ENCODE data around the gene UNKL. TPM values are rescaled to one million over a fixed set of nuclear protein-coding genes. Genes with fewer than 3 reads are reported as not detected.

Gene UNKL
- total RNA-seq, 1 experiment from 2014 or later = 32.0 TPM

- no peak overlapping the region for H3K23ac ChIP-seq (ENCODE audit: insufficient read length, low read depth, low read length)
- H3K18ac ChIP-seq (ENCODE audit: insufficient read length, low read depth, low read length) = no peak overlapping the region
- no peak overlapping the region for H2BK20ac ChIP-seq (ENCODE audit: low read depth, low read length, poor library complexity, severe bottlenecking)
- H3K4me3 Mint-ChIP-seq = no peak overlapping the region
- H2BK120ac ChIP-seq (ENCODE audit: low read depth, low read length, poor library complexity, severe bottlenecking) = no peak overlapping the region
- H3K9ac ChIP-seq (ENCODE audit: extremely low read depth, insufficient read length, low read length) = no peak overlapping the region
- no CpG with 5 or more reads among the region's 9 CpGs for WGBS (ENCODE audit: extremely low coverage, insufficient read length, low lambda C conversion rate)
- H3K79me1 ChIP-seq (ENCODE audit: insufficient read depth, low read depth, low read length, poor library complexity, severe bottlenecking) = no peaks in the 10 kb centered on the region
- no peaks in the 10 kb centered on the region for H3K27me3 Mint-ChIP-seq (ENCODE audit: low read depth)
- no peaks in the 10 kb centered on the region for H3K4me1 Mint-ChIP-seq
- no peaks in the 10 kb centered on the region for H3K27me3 ChIP-seq (ENCODE audit: insufficient read depth, low read length)
- H3K56ac ChIP-seq (ENCODE audit: insufficient read length, low read depth, low read length) = no peak overlapping the region
- no peak overlapping the region for H3K4me2 ChIP-seq (ENCODE audit: insufficient read depth, insufficient read length, low read length)
- no peak overlapping the region; a peak in 1 of 7 replicates for H3K27ac Mint-ChIP-seq
- H3T11ph ChIP-seq (ENCODE audit: low read length) = no peak overlapping the region
- DNase-seq = no peak
- no peak overlapping the region for H3K14ac ChIP-seq (ENCODE audit: insufficient read depth, low read length)
- H4K5ac ChIP-seq (ENCODE audit: insufficient read length, low read depth, low read length) = no peak overlapping the region
- H2BK15ac ChIP-seq (ENCODE audit: low read depth, low read length) = no peak overlapping the region
- TF ChIP-seq CTCF (conservative IDR thresholded peaks at IDR 0.05) = no peak
- H4K20me1 ChIP-seq (ENCODE audit: control insufficient read depth, insufficient read depth, insufficient read length) = no peaks in the 10 kb centered on the region
- peaks cover 7 to 37% (median 32%) of the 10 kb centered on the region in 3 experiments; a peak in 6 of 7 replicates for H3K36me3 Mint-ChIP-seq (ENCODE audit: insufficient read depth in 1 of 3, low read depth in 3 of 3)
- no peak overlapping the region for H2AFZ ChIP-seq (ENCODE audit: low read length)
- no peaks in the 10 kb centered on the region for H3K4me1 ChIP-seq (ENCODE audit: insufficient read depth, low read length)
- no peaks in the 10 kb centered on the region for H3K79me2 ChIP-seq (ENCODE audit: insufficient read depth, low read length)
- H3K4ac ChIP-seq (ENCODE audit: low read depth, low read length) = no peak overlapping the region
- no peak overlapping the region for H4K8ac ChIP-seq (replicated peaks; ENCODE audit: insufficient read length, low read depth, low read length)
- H2BK12ac ChIP-seq (ENCODE audit: insufficient read length, low read depth, low read length) = no peak overlapping the region
- H2AK5ac ChIP-seq (ENCODE audit: insufficient read length, low read length) = no peak overlapping the region
- no peaks in the 10 kb centered on the region for H3K9me3 Mint-ChIP-seq
- no peak overlapping the region for H2BK5ac ChIP-seq (ENCODE audit: insufficient read length, low read length)
- no peak overlapping the region for H4K91ac ChIP-seq (ENCODE audit: insufficient read length, low read depth, low read length)
- no peaks in the 10 kb centered on the region for H3K23me2 ChIP-seq (ENCODE audit: insufficient read length, low read depth, low read length, poor library complexity, severe bottlenecking)
- H3K9me3 ChIP-seq (ENCODE audit: control insufficient read depth, low read depth, low read length) = no peaks in the 10 kb centered on the region
- H3K27ac ChIP-seq (ENCODE audit: insufficient read length, low read depth, low read length) = no peak overlapping the region
These were observed 16.2 kb downstream of the UNKL start for GRCh38 chr16:1398351-1398750.
